HEK293 (cell line): ENCODE measurements around the gene MTOR.

Experiments used
- CTCF ChIP-seq: fragments of 450-650 bp; formaldehyde crosslinking; IDR thresholded peaks from 2 replicates; pipeline ENCODE4 v1.5.1; 2016; ENCODE audit warnings: missing biosample characterization, missing genetic modification characterization
- KLF10 ChIP-seq: fragments of 450-650 bp; IDR thresholded peaks from 2 replicates; pipeline ENCODE4 v1.5.1; 2018; ENCODE audit warnings: missing biosample characterization, mild to moderate bottlenecking, missing genetic modification characterization
- ZBTB21 ChIP-seq: fragments of 450-650 bp; formaldehyde crosslinking; IDR thresholded peaks from 2 replicates; pipeline ENCODE4 v1.5.1; 2017; ENCODE audit warnings: missing biosample characterization, missing genetic modification characterization
- ZBTB7A ChIP-seq: fragments of 450-650 bp; formaldehyde crosslinking; IDR thresholded peaks from 2 replicates; pipeline ENCODE4 v1.5.1; 2016; ENCODE audit warnings: low read depth, missing biosample characterization, missing genetic modification characterization
- ZEB2 ChIP-seq: fragments of 450-650 bp; formaldehyde crosslinking; IDR thresholded peaks from 2 replicates; pipeline ENCODE4 v1.5.1; 2016; ENCODE audit warnings: missing biosample characterization, missing genetic modification characterization

GRCh38 chr1:11062965-11063401 is 199.4 kb downstream of the MTOR start:
- TF ChIP-seq KLF10 (tag by site-specific recombination) = no peak
- no peak for TF ChIP-seq CTCF (tag by site-specific recombination)
- no peak for TF ChIP-seq ZBTB7A (tag by site-specific recombination)
- TF ChIP-seq ZEB2 (tag by site-specific recombination) = no peak
- no peak for TF ChIP-seq ZBTB21 (tag by site-specific recombination)
